Loucy (cell line): Measurements from ENCODE around the gene TBCB.

Experiments
- H2AFZ ChIP-seq: fragments of 200-600 bp; sonication (generic); 2 replicates; pipeline ENCODE4 v1.6.0; 2016; ENCODE audit warnings: antibody characterized with exemption, mild to moderate bottlenecking, low read length, moderate library complexity
- H3F3A ChIP-seq: fragments of 200-600 bp; 2 replicates; pipeline ENCODE4 v1.6.0; 2016; ENCODE audit warnings: antibody characterized with exemption, low read depth, mild to moderate bottlenecking
- H3K27me3 ChIP-seq: fragments of 200-600 bp; sonication (generic); 2 replicates; pipeline ENCODE4 v1.6.1; 2014; ENCODE audit warnings: low read length, mild to moderate bottlenecking; ENCODE audit not compliant: insufficient read depth, poor library complexity, severe bottlenecking
- H3K36me3 ChIP-seq: fragments of 200-600 bp; sonication (generic); 2 replicates; pipeline ENCODE4 v1.6.1; 2016; ENCODE audit warnings: low read length; ENCODE audit not compliant: insufficient read depth
- H3K4me1 ChIP-seq: fragments of 200-600 bp; sonication (generic); 2 replicates; pipeline ENCODE4 v1.5.1; 2014; ENCODE audit warnings: low read length, mild to moderate bottlenecking; ENCODE audit not compliant: insufficient read depth, poor library complexity, severe bottlenecking
- H3K4me2 ChIP-seq: fragments of 200-600 bp; sonication (generic); 2 replicates; pipeline ENCODE4 v1.6.0; 2014; ENCODE audit warnings: antibody characterized with exemption, low read length, low read depth, mild to moderate bottlenecking; ENCODE audit not compliant: poor library complexity, severe bottlenecking
- H3K4me3 ChIP-seq: fragments of 200-600 bp; sonication (generic); 2 replicates; pipeline ENCODE4 v1.5.1; 2014; ENCODE audit warnings: low read length, mild to moderate bottlenecking, mixed read lengths; ENCODE audit not compliant: poor library complexity, severe bottlenecking
- H3K79me2 ChIP-seq: fragments of 200-600 bp; sonication (generic); 2 replicates; pipeline ENCODE4 v1.6.1; 2014; ENCODE audit warnings: low read length; ENCODE audit not compliant: insufficient read depth
- H3K9ac ChIP-seq: fragments of 200-600 bp; sonication (generic); 2 replicates; pipeline ENCODE4 v1.6.0; 2014; ENCODE audit warnings: mild to moderate bottlenecking, low read depth, low read length, moderate library complexity; ENCODE audit not compliant: poor library complexity, severe bottlenecking
- H3K9me2 ChIP-seq: fragments of 200-600 bp; sonication (generic); replicated peaks from 2 replicates; pipeline ENCODE4 v1.6.1; 2016; ENCODE audit warnings: low read depth, low read length, mixed read lengths
- H3K9me3 ChIP-seq: fragments of 200-600 bp; sonication (generic); 2 replicates; pipeline ENCODE4 v1.6.1; 2014; ENCODE audit warnings: mild to moderate bottlenecking, antibody characterized with exemption, low read length, low read depth; ENCODE audit not compliant: insufficient read depth
- H4K20me1 ChIP-seq: fragments of 200-600 bp; sonication (generic); 2 replicates; pipeline ENCODE4 v1.6.0; 2014; ENCODE audit warnings: antibody characterized with exemption, low read length, mild to moderate bottlenecking; ENCODE audit not compliant: insufficient read depth, poor library complexity, severe bottlenecking
- CTCF ChIP-seq: fragments of 200-600 bp; sonication (generic); conservative IDR thresholded peaks from 2 replicates; pipeline ENCODE4 v1.5.1; 2014; ENCODE audit warnings: mild to moderate bottlenecking, antibody characterized with exemption, low read length
- EZH2phosphoT487 ChIP-seq: fragments of 200-600 bp; IDR thresholded peaks from 2 replicates; pipeline ENCODE4 v1.6.1; 2018; ENCODE audit warnings: antibody characterized with exemption, mild to moderate bottlenecking, moderate library complexity, borderline replicate concordance

TBCB gene

GRCh38 chr19:36114721-36115452, 381 bp upstream of the TBCB start, which contains the start of gene POLR2I:
POLR2I (minus strand) TSS chr19:36114875; CDS start chr19:36114856, 19 bp downstream.
- H3K4me2 ChIP-seq = peak within 1 kb of the TSS; percentile 97
- no peaks in the 10 kb centered on the region for H3K36me3 ChIP-seq
- no peaks in the 10 kb centered on the region for H3F3A ChIP-seq
- no peaks in the 10 kb centered on the region for H3K9me2 ChIP-seq
- H2AFZ ChIP-seq = peak within 1 kb of the TSS; percentile 94
- peaks cover 11% of the 10 kb centered on the region for H4K20me1 ChIP-seq
- H3K27me3 ChIP-seq = no peaks in the 10 kb centered on the region
- peaks cover 40% of the 10 kb centered on the region for H3K79me2 ChIP-seq
- peaks cover 16% of the 10 kb centered on the region for H3K4me1 ChIP-seq
- peak within 1 kb of the TSS; percentile 90 for H3K4me3 ChIP-seq
- peak within 1 kb of the TSS; percentile 88 for H3K9ac ChIP-seq
- H3K9me3 ChIP-seq = no peaks in the 10 kb centered on the region
- TF ChIP-seq EZH2phosphoT487 (no peak), CTCF (no peak)

- peaks cover 40% of the 10 kb centered on the region for H3K79me2 ChIP-seq
- peaks cover 11% of the 10 kb centered on the region for H4K20me1 ChIP-seq
- H3K4me3 ChIP-seq = peak overlapping the region; percentile 90
- peaks cover 21% of the 10 kb centered on the region for H3K4me1 ChIP-seq
- H3F3A ChIP-seq = no peaks in the 10 kb centered on the region
- H3K36me3 ChIP-seq = no peaks in the 10 kb centered on the region
- no peaks in the 10 kb centered on the region for H3K9me3 ChIP-seq
- peak overlapping the region; percentile 97 for H3K4me2 ChIP-seq
- no peak for TF ChIP-seq EZH2phosphoT487
- no peak for TF ChIP-seq CTCF
- no peaks in the 10 kb centered on the region for H3K27me3 ChIP-seq
- H3K9me2 ChIP-seq = no peaks in the 10 kb centered on the region
- H3K9ac ChIP-seq = peak overlapping the region; percentile 79
- H2AFZ ChIP-seq = no peak overlapping the region
These were observed 1.0 kb downstream of the TBCB start for GRCh38 chr19:36116344-36116637.

- TF ChIP-seq EZH2phosphoT487 (no peak), CTCF (no peak)
- no peak overlapping the region for H2AFZ ChIP-seq
- H3F3A ChIP-seq = no peaks in the 10 kb centered on the region
- peak overlapping the region; percentile 18 for H3K4me2 ChIP-seq
- H3K9ac ChIP-seq = no peak overlapping the region
- H3K36me3 ChIP-seq = peaks cover 2% of the 10 kb centered on the region; the same call in 1 of the 2 replicates
- H3K9me2 ChIP-seq = no peaks in the 10 kb centered on the region
- H3K27me3 ChIP-seq = no peaks in the 10 kb centered on the region
- H3K4me3 ChIP-seq = no peak overlapping the region
- peaks cover 20% of the 10 kb centered on the region for H3K79me2 ChIP-seq
- H3K4me1 ChIP-seq = peaks cover 14% of the 10 kb centered on the region
- peaks cover 7% of the 10 kb centered on the region for H4K20me1 ChIP-seq
- no peaks in the 10 kb centered on the region for H3K9me3 ChIP-seq
These were observed 5.1 kb downstream of the TBCB start for GRCh38 chr19:36120092-36120983.
